HUDEP-2 (cell line): ENCODE data around the gene KRTAP5-10.
"Not testable (repeated sequence)": the region's sequence is repeated elsewhere in the genome, so short reads cannot be mapped to it uniquely, and the experiment has no call there.

Source experiments
- DNase-seq, 76 experiments: peaks; one replicate each; lab custom pipeline; 2025; ENCODE audit not compliant: unreplicated experiment in 76 of 76; lab: John Stamatoyannopoulos, UW

Gene KRTAP5-10, protein sequence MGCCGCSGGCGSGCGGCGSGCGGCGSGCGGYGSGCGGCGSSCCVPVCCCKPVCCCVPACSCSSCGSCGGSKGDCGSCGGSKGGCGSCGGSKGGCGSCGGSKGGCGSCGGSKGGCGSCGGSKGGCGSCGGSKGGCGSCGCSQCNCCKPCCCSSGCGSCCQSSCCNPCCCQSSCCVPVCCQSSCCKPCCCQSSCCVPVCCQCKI

DNA sequence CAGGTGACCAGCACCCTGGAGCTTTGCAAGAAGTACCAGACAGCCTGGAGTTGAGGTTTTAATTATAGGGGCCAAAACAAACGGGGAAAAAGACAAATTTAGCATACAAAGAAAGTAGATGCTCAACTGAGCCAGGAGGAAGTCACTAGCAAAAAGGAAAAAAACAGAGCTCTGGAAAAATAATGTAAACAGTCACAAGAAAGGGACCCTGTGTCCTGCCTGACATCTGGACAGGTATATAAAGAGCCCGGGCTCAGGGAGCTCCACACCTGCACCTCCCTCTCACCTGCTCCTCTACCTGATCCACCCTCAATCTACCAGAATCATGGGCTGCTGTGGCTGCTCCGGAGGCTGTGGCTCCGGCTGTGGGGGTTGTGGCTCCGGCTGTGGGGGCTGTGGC lies at the start of gene KRTAP5-10:
Gene KRTAP5-10 (plus strand): TSS at position 301 of the 400 bp plus-strand sequence. CDS start 25 bp downstream, at position 326.
- DNase-seq, result no peak

DNA sequence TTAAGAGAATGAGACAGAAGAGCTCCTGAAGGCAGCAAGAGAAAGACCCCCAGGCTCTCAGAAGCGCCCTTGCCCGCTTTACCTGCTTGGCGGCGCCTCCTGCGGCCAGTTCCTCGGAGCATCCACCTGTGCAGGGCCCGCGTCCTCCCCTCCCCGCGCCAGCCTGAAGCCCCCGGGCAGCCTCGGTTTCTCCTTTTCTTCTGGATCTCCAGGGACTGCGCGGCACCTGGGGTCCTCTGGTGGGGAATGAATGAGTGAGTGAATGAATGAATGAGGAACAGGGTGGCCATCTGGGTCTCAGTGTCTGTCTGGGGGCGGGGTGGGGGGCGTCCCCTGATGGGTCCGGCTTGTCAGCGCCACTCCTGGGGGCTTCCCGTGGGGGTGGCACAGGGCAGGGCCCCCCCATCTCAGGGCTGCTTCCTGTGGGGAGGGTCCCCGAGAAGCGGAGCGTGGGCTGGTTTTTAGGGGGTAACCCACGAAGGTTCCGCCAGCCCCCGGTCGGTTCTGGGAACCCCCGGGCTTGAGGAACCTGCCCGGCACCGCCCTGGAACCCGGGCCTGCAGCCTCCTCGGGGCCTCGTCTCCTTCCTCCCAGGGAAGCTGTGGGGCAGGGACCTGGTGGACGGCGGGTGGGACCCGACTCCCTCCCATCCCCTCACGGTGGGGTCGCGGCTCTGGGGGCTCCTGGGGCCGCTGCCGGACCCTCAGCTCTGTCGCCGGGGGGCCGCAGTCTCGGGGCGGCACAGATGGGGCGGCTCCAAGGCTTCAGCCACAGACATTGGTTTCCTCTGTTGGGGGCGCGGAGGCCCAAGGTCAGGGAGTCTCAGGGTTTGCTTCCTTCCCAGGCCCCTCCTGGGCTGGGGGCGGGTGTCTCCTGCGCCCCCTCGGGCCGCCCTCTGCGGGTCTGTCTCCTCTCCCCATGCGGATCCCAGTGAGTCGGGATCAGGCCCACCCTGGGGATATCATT lies 46.6 kb upstream of the KRTAP5-10 start:
- DNase-seq, result no peak

DNA sequence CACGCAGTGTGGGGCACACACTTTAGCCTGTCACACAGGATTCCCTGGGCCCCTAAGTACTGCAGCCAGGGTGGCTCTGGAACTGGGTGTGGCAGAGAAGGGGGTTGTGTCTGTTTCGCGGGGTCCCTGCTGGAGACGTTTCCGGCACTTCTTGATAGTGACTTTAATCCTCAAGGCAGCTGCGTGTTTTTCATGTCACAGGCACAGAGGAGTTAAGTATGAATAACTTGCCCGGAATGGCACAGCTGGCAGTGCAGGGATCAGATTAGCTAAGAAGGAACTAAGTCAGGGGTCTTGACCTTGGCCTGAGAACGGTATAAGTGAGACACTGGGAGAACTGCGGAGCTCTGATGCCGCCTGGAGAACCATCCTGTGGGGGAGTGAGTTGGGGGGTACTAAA lies 45.8 kb upstream of the KRTAP5-10 start:
- no peak for DNase-seq

DNA sequence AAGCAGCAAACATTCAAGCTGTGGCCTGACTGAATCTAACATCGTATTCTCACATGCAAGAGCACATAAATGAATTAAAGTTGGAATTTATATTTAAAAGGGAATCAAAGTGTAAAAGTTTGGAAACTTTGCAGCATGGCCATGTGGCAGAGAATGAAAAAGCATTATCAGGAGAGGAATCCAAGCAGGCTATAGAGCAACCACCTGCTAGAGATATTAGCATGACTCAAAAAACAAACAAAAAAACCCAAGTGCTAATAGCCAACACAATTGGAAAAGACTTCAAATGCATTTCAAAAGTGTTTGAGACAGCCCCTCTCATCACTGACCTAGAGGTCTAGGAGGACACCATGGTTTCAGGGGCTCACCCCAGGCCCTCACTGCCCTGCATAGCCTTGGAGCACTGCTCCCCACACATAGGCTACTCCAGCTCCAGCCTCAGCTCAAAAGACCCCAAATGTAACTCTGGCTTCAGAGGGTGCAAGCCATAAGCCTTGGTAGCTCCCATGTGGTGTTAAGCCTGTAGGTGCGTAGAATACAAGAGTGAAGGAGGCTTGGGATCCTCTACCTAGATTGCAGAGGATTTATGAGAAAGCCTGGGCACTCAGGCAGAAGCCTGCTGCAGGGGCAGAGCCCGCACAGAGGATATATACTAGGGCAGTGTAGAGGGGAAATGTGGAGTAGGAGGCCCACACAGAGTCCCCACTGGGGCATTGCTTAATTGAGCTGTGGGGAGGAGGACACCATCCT lies 40.0 kb upstream of the KRTAP5-10 start:
- DNase-seq, result no peak

DNA sequence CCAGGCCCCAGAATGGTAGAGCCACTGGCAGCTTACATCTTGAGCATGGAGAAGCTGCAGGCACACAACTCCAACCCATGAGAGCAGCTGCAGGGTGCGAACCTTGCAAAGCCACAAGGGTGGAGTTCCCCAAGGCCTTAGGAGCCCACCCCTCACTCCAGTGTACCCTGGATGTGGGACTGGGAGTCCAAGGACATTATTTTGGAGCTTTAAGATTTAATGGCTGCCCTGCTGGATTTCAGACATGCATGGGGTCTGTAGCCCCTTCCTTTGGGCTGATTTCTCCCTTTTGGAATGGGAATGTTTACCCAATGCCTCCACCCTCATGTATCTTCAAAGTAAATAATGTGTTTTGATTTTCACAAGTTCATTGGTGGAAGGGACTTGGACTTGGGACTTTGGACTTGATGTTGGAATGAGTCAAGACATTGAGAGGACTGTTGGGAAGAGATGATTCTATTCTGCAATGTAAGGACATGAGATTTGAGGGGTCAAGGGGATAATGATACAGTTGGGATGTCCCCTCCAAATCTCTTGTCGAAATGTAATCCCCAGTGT lies 39.3 kb upstream of the KRTAP5-10 start:
- no peak for DNase-seq

DNA sequence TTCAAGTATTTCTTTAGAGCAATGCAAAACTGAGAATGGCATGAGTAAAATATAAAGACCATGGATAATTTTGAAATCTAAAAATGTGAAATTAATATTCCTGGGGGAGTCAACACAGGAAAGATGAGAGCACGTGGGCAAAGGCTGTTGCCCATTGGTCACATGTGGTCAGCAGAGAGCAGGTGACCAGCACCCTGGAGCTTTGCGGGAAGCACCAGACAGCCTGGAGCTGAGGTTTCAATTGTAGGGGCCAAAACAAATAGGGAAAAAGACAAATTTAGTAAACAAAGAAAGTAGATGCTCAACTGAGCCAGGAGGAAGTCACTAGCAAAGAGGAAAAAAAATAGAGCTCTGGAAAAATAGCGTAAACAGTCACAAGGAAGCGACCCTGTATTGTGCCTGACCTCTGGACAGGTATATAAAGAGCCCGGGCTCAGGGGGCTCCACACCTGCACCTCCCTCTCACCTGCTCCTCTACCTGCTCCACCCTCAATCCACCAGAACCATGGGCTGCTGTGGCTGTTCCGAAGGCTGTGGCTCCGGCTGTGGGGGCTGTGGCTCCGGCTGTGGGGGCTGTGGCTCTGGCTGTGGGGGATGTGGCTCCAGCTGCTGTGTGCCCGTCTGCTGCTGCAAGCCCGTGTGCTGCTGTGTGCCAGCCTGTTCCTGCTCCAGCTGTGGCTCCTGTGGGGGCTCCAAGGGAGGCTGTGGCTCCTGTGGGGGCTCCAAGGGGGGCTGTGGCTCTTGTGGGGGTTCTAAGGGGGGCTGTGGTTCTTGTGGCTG lies 38.4 kb upstream of the KRTAP5-10 start, which contains the start of gene KRTAP5-7:
Gene KRTAP5-7 (plus strand): TSS at position 472 of the 780 bp plus-strand sequence. CDS start 34 bp downstream, at position 506.
- not testable (repeated sequence) for DNase-seq

DNA sequence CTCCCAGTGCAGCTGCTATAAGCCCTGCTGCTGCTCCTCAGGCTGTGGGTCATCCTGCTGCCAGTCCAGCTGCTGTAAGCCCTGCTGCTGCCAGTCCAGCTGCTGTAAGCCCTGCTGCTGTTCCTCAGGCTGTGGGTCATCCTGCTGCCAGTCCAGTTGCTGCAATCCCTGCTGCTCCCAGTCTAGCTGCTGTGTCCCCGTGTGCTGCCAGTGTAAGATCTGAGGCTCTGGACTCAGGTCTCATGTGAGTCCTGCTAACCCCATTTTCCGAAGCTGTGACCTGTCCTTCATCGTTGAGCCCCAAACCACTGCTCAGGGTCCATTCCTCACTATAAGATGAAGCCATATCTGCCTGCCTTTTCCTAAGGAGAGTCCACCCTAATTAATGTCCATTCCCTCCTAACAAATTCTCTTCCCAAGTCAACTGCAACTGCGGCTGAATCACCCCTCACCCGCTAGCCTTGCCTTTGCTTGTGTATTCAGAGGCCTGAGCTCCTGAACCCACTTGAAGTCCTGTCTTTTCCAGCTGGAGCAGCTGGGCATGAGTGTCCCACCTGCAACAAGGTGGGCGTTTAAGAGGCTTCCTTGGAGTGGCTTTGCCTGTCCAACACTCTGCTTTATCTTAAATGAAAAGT lies 37.7 kb upstream of the KRTAP5-10 start:
- DNase-seq, result no peak

DNA sequence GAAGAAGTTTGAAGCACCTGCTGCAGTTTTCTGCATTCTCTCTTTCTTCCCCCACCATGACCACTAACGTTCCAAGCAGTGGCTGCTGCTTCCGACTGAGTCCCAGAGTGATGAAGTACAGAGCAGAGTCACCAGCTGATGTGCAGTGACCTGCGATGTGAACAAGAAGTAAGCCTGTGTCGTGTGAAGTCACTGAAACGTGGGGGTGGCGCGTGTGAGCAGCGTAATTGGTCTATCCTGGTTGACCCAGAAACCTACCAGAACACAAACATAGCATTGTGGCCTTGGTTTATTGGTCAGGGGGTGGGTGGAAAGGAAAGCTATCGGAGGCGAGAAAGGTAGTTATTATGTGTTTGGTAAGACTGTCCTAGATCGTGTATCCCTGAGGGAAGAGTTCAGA lies 34.8 kb upstream of the KRTAP5-10 start:
- no peak for DNase-seq

DNA sequence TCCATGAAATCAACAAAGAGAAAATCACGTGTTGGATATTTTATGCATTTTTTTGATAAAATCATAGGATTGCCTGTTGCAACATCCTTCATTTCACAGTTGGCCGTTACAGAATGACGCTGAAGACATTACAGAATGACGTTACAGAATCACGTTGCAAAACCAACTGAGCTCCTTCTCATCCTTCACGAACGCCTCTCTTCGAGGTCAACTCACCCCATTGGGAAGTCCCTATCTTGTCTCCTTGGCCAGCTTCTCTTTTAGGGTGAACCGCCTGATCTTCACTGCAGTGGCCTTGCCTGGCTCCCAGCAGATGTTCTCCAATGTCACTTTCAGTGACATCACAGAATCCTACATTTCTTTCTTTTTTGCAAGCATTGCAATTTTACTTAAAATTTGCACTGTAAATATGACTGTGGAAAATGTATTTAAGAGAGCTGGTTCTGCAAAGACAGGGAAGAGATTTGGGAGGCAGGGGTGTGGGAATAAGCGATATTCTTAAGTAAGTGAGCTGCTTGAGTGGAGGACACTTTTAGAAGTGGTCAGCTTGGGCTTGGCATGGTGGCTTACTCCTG lies 33.2 kb upstream of the KRTAP5-10 start:
- no peak for DNase-seq

DNA sequence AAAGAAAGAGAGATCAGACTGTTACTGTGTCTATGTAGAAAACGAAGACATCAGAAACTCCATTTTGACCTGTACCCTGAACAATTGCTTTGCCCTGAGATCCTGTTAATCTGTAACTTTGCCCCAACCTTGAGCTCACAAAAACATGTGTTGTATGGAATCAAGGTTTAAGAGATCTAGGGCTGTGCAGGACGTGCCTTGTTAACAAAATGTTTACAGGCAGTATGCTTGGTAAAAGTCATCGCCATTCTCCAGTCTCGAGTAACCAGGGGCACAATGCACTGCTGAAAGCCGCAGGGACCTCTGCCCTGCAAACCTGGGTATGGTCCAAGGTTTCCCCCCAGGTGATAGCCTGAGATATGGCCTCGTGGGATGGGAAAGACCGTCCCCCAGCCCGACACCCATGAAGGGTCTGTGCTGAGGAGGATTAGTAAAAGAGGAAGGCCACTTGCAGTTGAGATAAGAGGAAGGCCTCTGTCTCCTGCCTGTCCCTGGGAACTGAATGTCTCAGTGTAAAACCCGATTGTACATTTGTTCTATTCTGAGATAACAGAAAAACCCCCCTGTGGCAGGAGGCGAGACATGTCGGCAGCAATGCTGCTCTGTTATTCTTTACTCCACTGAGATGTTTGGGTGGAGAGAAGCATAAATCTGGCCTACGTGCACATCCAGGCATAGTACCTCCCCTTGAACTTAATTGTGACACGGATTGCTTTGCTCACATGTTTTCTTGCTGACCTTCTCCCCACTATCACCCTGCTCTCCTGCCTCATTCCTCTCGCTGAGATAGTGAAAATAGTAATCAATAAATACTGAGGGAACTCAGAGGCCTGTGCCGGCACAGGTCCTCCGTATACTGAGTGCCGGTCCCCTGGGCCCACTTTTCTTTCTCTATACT lies 30.4 kb upstream of the KRTAP5-10 start:
- peak in 50 of 76 experiments; percentile 4 to 68 (median 32) for DNase-seq

DNA sequence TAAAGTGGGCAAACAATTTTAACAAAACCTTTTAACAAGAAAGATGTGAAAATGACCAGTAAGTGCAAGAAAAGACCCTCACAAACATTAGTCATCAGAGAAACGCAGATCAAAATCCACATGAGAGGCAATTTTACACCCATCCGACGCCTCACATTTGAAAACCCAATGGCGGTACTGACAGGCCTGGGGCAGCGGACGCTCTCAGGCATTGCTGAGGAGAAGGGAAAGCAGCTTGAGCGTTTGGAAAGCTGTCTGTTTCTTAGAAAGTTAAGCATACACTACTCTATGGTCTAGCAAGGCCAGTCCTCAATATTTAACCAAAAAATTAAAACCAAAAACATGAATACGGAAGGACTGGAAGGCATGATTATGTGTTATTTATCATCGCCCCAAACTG lies 29.5 kb upstream of the KRTAP5-10 start:
- no peak for DNase-seq

DNA sequence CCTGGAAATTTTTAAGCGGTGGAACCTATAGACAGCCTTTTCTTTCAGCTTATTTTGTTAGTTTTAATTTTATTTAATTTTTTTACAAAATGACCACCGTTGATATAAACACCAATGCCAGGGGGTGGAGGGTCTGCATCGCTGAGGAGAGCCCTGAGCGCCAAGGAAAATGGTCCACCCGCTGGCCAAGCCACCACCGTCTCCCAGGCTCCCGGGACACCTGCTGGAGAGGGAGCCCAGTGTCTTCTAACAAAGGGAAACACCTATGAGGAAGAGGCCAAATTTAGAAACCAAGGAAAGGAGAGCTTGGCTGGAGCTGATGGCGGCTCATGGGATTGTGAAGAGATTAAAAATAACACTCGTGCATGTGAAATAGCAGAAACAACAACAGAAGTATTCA lies 27.8 kb upstream of the KRTAP5-10 start:
- DNase-seq, result no peak

DNA sequence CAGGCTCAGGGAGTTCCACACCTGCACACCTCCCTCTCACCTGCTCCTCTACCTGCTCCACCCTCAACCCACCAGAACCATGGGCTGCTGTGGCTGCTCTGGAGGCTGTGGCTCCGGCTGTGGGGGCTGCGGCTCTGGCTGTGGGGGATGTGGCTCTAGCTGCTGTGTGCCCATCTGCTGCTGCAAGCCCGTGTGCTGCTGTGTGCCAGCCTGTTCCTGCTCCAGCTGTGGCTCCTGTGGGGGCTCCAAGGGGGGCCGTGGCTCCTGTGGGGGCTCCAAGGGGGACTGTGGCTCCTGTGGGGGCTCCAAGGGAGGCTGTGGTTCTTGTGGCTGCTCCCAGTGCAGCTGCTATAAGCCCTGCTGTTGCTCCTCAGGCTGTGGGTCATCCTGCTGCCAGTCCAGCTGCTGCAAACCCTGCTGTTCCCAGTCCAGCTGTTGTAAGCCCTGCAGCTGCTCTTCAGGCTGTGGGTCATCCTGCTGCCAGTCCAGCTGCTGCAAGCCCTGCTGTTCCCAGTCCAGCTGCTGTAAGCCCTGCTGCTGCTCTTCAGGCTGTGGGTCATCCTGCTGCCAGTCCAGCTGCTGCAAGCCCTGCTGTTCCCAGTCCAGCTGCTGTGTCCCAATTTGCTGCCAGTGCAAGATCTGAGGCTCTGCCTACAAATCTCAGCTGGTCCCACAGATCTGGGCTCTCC lies 27.2 kb upstream of the KRTAP5-10 start, which contains the start of gene KRTAP5-8:
Gene KRTAP5-8 (plus strand): TSS at position 49 of the 689 bp plus-strand sequence. CDS start 31 bp downstream, at position 80.
- not testable (repeated sequence) for DNase-seq

DNA sequence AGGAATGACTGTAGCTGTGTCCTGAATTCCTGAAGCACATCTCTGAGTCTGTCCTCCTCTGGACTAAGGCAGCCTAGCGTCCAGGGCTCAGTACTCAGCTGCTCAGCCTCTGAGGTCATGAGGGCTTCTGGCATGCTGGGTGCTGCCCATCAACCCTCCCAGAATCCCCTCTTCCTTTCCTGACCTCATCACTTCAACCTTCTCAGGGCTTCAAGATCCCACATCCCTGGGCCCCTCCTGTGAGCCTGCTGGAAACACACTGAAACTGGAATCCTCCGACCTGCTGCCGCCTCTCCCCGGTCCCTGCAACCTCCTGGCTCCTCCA lies 26.7 kb upstream of the KRTAP5-10 start:
- DNase-seq, result no peak

DNA sequence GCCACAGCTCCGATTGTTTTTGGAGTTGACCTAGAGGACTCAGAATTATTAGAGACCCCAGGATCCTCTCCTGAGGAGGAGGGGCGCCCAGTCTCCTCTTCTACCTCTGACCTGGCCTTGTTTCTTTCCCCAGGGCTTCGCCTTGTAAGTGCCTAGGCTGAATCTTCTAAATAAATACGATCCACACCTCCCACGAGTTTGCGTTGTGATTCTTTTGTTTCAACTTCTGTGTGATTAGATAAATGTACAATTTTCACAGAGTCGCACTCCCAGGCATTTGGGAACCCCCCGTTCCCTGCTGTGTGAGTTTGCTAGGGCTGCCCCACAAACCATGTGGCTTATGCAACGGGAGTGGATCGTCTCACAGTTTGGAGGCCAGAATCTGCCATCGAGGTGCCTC lies 26.3 kb upstream of the KRTAP5-10 start:
- DNase-seq, result no peak

DNA sequence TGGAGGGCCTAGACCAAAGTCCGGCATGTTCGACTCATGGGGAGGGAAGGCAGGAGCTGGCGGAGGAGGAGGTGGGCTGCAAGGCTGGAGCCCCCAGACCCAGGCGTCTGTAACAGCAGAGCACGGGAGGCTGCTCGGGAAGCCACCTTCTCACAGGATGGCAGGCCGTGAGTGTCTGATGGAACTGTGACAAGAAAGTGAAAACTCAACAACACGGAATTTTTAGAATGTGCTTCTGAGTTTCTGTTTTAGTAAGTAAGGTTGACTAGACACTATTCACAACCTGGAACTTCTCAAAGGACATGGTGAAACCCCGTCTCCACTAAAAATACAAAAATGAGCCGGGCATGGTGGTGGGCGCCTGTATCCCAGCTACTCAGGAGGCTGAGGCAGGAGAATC lies 25.4 kb upstream of the KRTAP5-10 start:
- DNase-seq, result not testable (repeated sequence)

DNA sequence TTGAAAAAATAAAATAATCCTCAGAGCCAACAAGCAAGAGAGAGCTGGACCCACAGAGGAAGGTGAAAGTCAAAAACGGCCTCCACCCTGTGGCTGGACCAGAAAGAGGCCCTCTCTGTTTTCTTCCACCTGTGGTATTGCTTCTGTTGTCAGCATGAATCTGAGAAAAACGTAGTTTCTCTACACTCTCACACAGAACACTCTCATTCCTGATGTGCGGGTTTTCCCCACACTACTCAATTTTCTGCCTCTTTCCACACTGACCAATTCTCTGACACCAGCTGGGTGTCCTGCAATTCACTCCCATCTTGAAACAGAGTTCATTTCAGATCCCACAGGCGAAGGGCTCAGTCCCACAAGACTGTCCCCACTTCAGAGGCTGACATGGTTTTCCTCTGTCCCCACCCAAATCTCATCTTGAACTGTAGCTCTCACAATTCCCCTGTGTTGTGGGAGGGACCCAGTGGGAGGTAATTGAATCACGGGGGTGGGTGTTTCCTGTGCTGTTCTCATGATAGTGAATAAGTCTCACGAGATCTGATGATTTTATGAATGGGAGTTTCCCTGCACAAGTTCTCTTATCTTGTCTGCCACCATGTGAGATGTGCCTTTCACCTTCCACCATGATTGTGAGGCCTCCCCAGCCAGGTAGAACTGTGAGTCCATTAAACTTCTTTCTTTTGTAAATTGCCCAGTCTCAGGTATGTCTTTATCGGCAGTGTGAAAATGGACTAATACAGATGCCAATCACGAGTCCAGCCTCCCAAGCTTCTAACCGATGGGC lies 24.6 kb upstream of the KRTAP5-10 start:
- not testable (repeated sequence) for DNase-seq
